Measurements from ENCODE around the gene TSPAN11.

TSPAN11 gene

DNA sequence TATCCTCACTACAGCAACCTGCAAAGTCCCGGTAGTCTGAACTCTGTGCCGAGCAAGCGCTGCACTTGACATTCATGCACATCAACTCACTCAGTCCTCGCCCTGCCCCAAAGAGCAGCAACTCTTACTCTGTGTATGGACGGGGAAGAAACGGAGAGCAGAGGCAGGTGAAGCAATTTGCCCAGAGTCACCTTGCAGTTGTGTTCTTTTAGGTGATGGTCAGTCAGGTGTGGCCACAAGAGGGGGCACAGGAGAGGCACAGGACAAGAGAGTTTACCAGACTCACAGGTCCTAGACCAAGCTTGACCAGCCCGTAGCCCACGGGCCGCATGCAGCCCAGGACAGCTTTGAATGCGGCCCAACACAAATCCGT is 39.1 kb downstream of the TSPAN11 start:
- TF ChIP-seq SIN3A (IDR thresholded peaks at IDR 0.05; ENCODE audit: borderline replicate concordance, insufficient read depth, low read length) (no peak), TAF1 (IDR thresholded peaks at IDR 0.05; ENCODE audit: borderline replicate concordance, insufficient read depth, low read length) (no peak), FOXP2 (optimal IDR thresholded peaks at IDR 0.05; ENCODE audit: borderline replicate concordance, extremely low read depth, extremely low read length, insufficient read depth) (no peak), POLR2AphosphoS5 (IDR thresholded peaks at IDR 0.05; ENCODE audit: low read depth, low read length) (no peak)
- TF ChIP-seq, protein P1, sequence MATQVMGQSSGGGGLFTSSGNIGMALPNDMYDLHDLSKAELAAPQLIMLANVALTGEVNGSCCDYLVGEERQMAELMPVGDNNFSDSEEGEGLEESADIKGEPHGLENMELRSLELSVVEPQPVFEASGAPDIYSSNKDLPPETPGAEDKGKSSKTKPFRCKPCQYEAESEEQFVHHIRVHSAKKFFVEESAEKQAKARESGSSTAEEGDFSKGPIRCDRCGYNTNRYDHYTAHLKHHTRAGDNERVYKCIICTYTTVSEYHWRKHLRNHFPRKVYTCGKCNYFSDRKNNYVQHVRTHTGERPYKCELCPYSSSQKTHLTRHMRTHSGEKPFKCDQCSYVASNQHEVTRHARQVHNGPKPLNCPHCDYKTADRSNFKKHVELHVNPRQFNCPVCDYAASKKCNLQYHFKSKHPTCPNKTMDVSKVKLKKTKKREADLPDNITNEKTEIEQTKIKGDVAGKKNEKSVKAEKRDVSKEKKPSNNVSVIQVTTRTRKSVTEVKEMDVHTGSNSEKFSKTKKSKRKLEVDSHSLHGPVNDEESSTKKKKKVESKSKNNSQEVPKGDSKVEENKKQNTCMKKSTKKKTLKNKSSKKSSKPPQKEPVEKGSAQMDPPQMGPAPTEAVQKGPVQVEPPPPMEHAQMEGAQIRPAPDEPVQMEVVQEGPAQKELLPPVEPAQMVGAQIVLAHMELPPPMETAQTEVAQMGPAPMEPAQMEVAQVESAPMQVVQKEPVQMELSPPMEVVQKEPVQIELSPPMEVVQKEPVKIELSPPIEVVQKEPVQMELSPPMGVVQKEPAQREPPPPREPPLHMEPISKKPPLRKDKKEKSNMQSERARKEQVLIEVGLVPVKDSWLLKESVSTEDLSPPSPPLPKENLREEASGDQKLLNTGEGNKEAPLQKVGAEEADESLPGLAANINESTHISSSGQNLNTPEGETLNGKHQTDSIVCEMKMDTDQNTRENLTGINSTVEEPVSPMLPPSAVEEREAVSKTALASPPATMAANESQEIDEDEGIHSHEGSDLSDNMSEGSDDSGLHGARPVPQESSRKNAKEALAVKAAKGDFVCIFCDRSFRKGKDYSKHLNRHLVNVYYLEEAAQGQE (IDR thresholded peaks at IDR 0.05; ENCODE audit: insufficient read depth in 1 of 2, low read depth in 2 of 2, low read length in 2 of 2) = no peak

DNA sequence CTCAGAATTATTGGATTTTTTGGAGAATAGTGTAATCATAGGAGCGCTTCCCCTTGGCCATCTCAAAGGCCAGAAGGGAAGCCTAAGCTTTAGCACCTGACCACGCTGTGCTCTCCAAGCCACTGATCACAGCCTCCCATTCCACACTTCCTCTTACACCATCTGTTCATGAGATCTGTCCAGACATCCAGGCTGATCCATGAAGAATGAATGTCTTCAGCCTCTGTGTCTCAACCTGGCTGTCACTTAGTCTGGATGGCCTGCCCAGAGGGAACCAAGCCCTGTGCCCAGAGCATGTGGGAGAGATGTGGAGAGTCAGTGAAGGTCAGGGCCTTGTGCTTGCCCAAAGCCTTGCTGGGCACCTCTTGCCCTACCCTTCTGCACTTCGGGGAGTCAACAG is 40.5 kb downstream of the TSPAN11 start:
- TF ChIP-seq TAF1 (IDR thresholded peaks at IDR 0.05; ENCODE audit: borderline replicate concordance, insufficient read depth, low read length) (no peak), POLR2AphosphoS5 (IDR thresholded peaks at IDR 0.05; ENCODE audit: low read depth, low read length) (no peak), SIN3A (IDR thresholded peaks at IDR 0.05; ENCODE audit: borderline replicate concordance, insufficient read depth, low read length) (no peak), FOXP2 (optimal IDR thresholded peaks at IDR 0.05; ENCODE audit: borderline replicate concordance, extremely low read depth, extremely low read length, insufficient read depth) (no peak)
- TF ChIP-seq, protein P1 (IDR thresholded peaks at IDR 0.05; ENCODE audit: insufficient read depth in 1 of 2, low read depth in 2 of 2, low read length in 2 of 2) = no peak

DNA sequence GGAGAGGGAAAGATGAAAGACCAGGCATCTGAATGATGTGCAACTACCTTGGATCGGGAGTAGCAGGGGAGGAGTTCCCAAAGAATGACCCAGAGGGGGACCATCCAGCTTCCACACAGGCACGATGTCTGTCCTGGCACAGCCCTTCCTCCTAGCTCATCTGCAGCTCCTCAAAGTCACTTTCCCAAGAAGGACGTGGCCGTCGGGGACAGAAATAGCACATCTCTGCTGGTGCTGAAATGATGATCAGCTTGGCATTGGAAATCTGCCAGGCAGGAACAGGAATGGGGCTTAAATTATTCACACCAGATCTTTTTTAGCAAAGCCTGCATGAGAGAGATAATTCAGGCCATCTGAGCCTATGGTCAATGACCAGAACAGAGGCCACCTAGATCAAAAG is 41.7 kb downstream of the TSPAN11 start:
- TF ChIP-seq FOXP2 (optimal IDR thresholded peaks at IDR 0.05; ENCODE audit: borderline replicate concordance, extremely low read depth, extremely low read length, insufficient read depth) (no peak), TAF1 (IDR thresholded peaks at IDR 0.05; ENCODE audit: borderline replicate concordance, insufficient read depth, low read length) (no peak), POLR2AphosphoS5 (IDR thresholded peaks at IDR 0.05; ENCODE audit: low read depth, low read length) (no peak), SIN3A (IDR thresholded peaks at IDR 0.05; ENCODE audit: borderline replicate concordance, insufficient read depth, low read length) (no peak)
- TF ChIP-seq, protein P1 (IDR thresholded peaks at IDR 0.05; ENCODE audit: insufficient read depth in 1 of 2, low read depth in 2 of 2, low read length in 2 of 2) = no peak

DNA sequence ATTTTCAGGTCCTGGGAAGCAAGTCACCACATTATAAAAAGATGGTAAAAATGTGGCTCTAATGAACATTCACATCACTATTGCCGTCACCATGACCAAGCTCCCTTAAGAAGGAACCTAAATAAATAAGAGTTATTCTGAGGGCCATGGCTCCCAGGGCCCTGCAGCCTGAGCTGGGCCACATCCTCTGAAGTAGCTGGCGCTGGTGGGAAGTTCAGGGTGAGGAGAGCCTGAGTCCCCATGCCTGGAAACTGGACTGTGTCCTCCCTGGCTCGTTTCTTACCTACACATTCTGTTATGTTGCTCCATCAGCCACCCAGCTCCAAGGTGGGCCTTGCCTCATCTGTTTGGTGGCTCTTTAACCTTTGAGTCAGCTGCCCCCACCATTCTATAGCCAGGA is 42.5 kb downstream of the TSPAN11 start:
- TF ChIP-seq TAF1 (IDR thresholded peaks at IDR 0.05; ENCODE audit: borderline replicate concordance, insufficient read depth, low read length) = no peak
- TF ChIP-seq POLR2AphosphoS5 (IDR thresholded peaks at IDR 0.05; ENCODE audit: low read depth, low read length) = no peak
- no peak for TF ChIP-seq FOXP2 (optimal IDR thresholded peaks at IDR 0.05; ENCODE audit: borderline replicate concordance, extremely low read depth, extremely low read length, insufficient read depth)
- TF ChIP-seq, protein P1 (IDR thresholded peaks at IDR 0.05; ENCODE audit: insufficient read depth in 1 of 2, low read depth in 2 of 2, low read length in 2 of 2) = no peak
- no peak for TF ChIP-seq SIN3A (IDR thresholded peaks at IDR 0.05; ENCODE audit: borderline replicate concordance, insufficient read depth, low read length)
